PC-9 (cell line): ENCODE data around the gene TTC39C.

Experiments
- CTCF ChIP-seq: fragments of 200-600 bp; sonication (generic); conservative IDR thresholded peaks from 2 replicates; pipeline ENCODE4 v1.6.1; 2017; ENCODE audit warnings: mixed run types, antibody characterized with exemption, mild to moderate bottlenecking, moderate library complexity
- EZH2 ChIP-seq: fragments of 200-600 bp; sonication (generic); IDR thresholded peaks from 2 replicates; pipeline ENCODE4 v1.8.0; 2017; ENCODE audit warnings: antibody characterized with exemption, low read depth

- TF ChIP-seq CTCF (no peak), EZH2 (no peak)
These were observed 56.5 kb downstream of the TTC39C start for GRCh38 chr18:24071029-24071428.
